ENCODE results near the gene ELL2. TPM values are rescaled to one million over a fixed set of nuclear protein-coding genes. Genes with fewer than 3 reads are reported as not detected.

The ELL2 gene
- polyA plus RNA-seq (2013, experiment 1 of 2; ENCODE audit: insufficient read length) = 44.3 TPM
- 47.9 TPM for polyA plus RNA-seq (2013, experiment 2 of 2; ENCODE audit: insufficient read length)

- peak; percentile 99 for DNase-seq
Measured at GRCh38 chr5:95961617-95962474, at the start of gene ELL2. Gene ELL2 (minus strand): TSS chr5:95961851. CDS start chr5:95961721, 130 bp downstream.

- DNase-seq = peak; percentile 36
Measured at GRCh38 chr5:96008987-96009647, 47.5 kb upstream of the ELL2 start.

- DNase-seq = no peak
Measured at GRCh38 chr5:96008487-96008886, 46.8 kb upstream of the ELL2 start.

- DNase-seq = no peak
Measured at GRCh38 chr5:96007051-96007450, 45.4 kb upstream of the ELL2 start.

DNA sequence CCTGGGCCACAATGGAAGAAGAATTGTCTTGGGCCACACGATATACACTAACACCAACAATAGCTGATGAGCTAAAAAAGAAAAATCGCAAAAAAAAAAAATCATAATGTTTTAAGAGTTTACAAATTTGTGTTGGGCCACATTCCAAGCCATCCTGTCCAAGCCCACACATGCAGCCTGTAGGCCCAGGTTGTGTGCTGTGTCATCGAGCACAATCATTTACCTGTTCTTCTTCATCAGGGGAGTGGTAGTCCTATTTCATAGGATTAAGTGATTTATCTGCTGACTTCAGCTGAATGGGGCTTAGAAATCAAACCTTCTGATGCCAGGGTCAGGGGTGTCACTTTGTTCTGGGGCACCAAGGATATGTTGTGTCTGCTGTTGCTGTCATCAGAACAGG lies 44.6 kb upstream of the ELL2 start:
- DNase-seq = no peak

- DNase-seq = no peak
Measured at GRCh38 chr5:96004754-96005153, 43.1 kb upstream of the ELL2 start.

DNA sequence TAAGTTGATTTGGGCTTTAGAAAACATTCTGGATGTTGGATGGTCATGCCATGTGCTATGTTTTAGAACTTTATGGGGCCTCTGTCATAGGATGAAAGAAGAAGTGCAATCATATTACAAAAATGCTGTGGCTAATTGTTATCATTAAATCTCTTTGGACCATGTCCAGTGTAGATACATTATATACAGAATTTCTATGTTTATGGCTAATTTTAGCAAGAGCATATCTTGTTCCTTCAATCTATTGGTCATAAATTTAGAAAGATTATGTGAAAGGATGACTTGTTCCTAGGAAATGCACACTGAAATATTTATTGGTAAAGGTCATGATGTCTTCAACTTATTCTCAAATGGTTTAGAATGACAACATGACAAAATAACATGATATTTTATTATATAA lies 42.4 kb upstream of the ELL2 start:
- peak; percentile 52 for DNase-seq

GRCh38 chr5:96001262-96001661 lies 39.6 kb upstream of the ELL2 start:
- peak; percentile 32 for DNase-seq

DNA sequence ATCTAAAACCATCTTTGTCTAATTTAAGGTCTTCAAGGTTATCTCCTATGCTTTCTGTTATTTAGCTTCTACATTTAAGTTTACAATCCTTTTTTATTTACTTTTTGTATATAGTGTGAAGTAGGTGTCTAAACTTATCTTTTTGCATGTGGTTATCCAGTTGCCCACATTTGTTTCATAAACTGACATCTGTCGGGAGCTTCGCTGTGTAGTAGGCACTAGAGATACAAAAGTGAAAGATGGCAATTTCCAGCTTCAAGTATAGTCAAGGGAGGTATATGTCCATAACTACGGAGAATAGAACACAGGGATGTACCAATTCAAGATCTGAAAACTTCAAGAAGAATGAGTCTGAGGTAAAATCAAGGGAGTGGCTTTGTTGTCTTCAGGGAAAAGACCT lies 38.7 kb upstream of the ELL2 start:
- no peak for DNase-seq

DNA sequence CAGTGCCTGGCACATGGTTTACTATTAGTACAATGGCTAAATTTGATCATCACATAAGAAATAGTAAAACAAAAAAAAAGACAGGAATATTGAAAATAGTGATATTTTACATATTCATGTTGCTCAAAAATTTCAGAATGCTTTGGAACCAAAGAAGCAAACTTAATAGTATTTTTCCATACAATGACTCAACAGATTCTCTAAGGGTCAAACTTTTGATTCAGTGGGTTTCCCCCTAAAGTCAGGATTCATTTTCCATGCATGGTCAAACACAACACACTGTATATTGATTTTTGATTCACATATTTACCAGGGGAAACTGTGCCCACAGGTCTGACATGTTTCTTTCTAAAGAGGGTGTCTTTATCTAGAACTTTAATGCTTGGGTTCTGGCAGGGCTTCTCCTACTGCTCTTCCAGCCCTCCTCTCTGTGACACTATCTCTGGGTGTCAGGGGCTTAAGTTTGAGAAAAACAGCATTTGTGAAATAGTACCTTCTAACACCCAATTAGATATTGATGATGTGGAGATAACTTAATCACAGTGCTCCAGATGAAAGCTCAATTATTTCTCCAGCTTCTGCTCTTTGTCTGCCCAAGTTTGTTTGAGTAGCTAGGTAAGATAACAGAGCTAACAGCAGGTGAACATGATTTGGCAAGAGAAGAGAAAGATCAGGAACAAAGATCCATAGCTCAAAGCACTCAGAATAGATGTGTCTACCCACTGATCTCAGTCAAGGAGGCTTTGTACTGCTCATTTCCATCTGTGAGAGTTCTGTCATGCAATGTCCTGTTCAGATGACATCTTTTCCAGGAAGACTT lies 35.5 kb upstream of the ELL2 start:
- DNase-seq = no peak

- no peak for DNase-seq
Measured at GRCh38 chr5:95995962-95996489, 34.4 kb upstream of the ELL2 start.

DNA sequence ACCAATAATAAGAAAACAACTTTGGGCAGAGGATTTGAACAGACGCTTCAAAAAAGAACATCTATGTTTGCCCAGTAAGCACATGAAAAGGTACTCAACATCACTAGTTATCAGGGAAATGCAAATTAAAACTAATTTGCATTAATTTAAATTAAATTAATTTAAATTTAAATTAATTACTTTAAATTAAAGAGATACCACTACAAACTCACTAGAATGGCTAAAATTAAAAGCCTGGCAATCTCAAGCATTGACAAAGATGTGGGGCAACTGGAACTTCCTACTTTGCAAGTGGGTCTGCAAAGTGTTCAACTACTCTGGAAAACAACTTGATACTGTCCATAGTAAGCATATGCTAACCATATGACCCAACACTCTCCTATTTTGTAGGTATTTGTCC lies 32.1 kb upstream of the ELL2 start:
- DNase-seq = no peak

- no peak for DNase-seq
Measured at GRCh38 chr5:95993266-95993665, 31.6 kb upstream of the ELL2 start.

- no peak for DNase-seq
Measured at GRCh38 chr5:95989283-95990048, 27.8 kb upstream of the ELL2 start.

DNA sequence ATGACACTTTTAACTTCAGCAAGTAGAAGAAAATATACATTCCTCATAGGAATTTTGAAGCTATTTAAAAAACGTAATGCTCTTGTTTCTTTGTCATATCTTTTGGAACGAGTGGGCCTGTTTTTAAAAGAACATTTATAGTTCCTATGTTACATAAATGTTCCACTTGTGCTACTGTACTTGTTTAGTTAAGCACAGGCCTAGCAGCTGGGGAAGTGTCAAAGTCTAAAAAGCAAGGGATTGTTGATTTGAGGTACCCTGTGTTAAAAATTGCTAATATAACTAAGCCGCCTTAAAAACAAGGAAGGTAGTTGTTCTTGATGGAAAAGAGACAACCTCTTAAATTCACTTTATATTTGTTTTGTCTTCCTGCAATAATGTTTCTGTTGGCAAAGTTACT lies 27.2 kb upstream of the ELL2 start:
- DNase-seq = no peak

DNA sequence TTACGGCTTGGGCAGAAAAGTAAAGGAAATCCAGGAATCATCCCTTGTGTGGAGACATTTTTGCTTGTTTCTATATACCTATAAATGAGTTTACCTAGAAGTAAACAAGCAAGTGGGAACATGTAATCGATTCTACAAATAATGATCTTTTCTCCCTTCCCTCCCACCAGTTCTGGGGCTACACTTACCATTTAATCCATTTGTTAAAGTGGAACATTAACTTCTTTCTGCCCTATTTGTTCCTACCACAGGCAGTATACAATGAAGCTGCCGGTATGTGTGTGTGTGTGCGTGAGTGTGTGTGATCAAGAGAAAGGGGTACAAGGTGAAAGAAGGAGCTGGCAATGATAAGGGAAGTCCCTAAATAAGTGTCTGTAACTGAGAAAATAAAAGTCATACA lies 26.4 kb upstream of the ELL2 start:
- DNase-seq = no peak

DNA sequence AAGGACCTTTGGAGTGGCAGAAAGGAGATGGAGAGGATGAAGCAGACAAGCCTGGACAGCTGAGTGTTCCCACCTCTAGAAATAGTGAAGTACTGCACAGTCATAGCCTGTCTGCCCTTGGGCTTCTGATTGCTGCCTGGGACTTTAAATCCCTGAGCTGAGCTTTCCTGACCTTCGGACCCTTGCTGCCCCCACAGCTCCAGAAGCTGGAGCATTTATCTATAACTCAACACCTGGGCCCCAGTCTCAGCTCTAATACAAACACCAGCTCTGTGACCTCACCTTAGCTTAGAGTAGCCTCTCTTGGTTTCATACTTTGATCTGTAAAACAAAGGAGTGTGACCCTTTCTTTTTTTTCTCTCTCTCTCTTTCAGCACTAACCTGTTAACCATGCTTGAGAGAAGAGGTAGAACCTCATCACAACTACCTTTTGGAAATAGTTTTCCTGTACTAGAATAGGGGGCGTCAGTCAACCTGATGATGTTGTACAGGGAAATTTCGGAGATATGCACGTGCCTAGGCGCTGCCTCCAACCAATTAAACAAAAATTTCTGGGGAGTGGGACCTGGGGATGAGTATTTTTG lies 25.4 kb upstream of the ELL2 start:
- DNase-seq = no peak

DNA sequence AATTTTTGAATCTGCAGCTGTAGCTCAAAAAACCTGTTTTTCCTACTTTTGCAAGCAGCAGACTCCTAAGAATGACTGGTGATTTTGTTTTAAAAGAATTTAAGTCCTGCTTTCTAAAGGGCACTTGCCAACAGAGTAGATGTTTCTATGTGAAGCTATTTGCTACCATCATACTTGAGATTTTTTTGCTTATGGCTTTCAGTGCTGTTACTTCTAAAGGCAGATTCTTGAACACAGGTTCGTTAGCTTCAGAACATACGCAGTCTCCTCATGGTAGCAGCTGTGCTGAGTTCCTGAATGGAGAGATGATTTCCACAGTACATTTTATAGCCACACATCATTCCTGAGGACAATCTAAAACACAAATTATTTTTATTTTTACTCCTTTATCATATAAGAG lies 24.4 kb upstream of the ELL2 start:
- peak; percentile 44 for DNase-seq

- no peak for DNase-seq
Measured at GRCh38 chr5:95985249-95985648, 23.6 kb upstream of the ELL2 start.

GRCh38 chr5:95984287-95984938 lies 22.8 kb upstream of the ELL2 start:
- DNase-seq = peak; percentile 61

DNA sequence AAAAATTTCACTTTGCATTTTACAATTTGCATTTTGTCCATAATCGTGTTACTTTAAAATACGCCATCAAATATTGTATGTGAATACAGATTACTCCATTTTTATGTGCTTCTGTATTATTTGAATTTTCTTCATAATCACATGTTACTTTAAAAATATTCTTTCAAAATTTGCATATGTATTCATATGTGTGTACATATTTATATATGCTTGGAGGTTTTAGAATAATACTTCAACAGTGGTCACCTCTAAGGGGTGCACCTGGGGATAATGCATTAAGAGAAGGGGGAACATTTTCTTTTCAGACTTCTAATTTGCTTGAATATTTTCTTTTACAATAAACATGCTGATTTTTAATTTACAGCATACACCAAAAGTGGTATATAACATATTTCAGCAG lies 21.9 kb upstream of the ELL2 start:
- DNase-seq = no peak

All from fibroblast of skin of abdomen (primary cell).